Measurements from ENCODE around the gene THADA.
A peak's percentile ranks its signal among the peaks of the same experiment; 100 is the strongest.
"Not testable (repeated sequence)": the region's sequence is repeated elsewhere in the genome, so short reads cannot be mapped to it uniquely, and the experiment has no call there.

The THADA gene

GRCh38 chr2:43595603-43596412 lies at the start of gene THADA:
TSS of gene THADA (minus strand) at chr2:43596038. CDS start at chr2:43592392, 3,646 bp downstream.
- DNase-seq (ENCODE audit: low read depth in 2 of 2) = peak; percentile 98 to 99

GRCh38 chr2:43643680-43644079 lies 47.8 kb upstream of the THADA start:
- no peak for DNase-seq (ENCODE audit: low read depth in 2 of 2)

- no peak for DNase-seq (ENCODE audit: low read depth in 2 of 2)
These were observed 46.5 kb upstream of the THADA start for GRCh38 chr2:43642363-43642762.

- DNase-seq (ENCODE audit: low read depth in 2 of 2) = peak; percentile 82 to 90
These were observed 41.4 kb upstream of the THADA start, which contains the start of gene PLEKHH2 for GRCh38 chr2:43637030-43637803. TSS of gene PLEKHH2 (plus strand) at chr2:43637260. CDS start at chr2:43644674, 7,414 bp downstream.

GRCh38 chr2:43636621-43637020 lies 40.8 kb upstream of the THADA start:
- peak in 1 of 2 donors; percentile 2 for DNase-seq (ENCODE audit: low read depth in 2 of 2)

- DNase-seq (ENCODE audit: low read depth in 2 of 2) = not testable (repeated sequence)
These were observed 40.3 kb upstream of the THADA start for GRCh38 chr2:43636153-43636552.

GRCh38 chr2:43634604-43635306 lies 38.9 kb upstream of the THADA start:
- DNase-seq (ENCODE audit: low read depth in 2 of 2) = no peak

GRCh38 chr2:43631618-43632317 lies 35.9 kb upstream of the THADA start:
- no peak for DNase-seq (ENCODE audit: low read depth in 2 of 2)

GRCh38 chr2:43622931-43623451 lies 27.2 kb upstream of the THADA start:
- no peak for DNase-seq (ENCODE audit: low read depth in 2 of 2)

- no peak for DNase-seq (ENCODE audit: low read depth in 2 of 2)
These were observed 23.7 kb upstream of the THADA start for GRCh38 chr2:43619511-43619910.

- DNase-seq (ENCODE audit: low read depth in 2 of 2) = no peak
These were observed 21.3 kb upstream of the THADA start for GRCh38 chr2:43616967-43617680.

- DNase-seq (ENCODE audit: low read depth in 2 of 2) = no peak
These were observed 17.1 kb upstream of the THADA start for GRCh38 chr2:43612944-43613343.

GRCh38 chr2:43611987-43612894 lies 16.4 kb upstream of the THADA start:
- peak; percentile 48 to 70 for DNase-seq (ENCODE audit: low read depth in 2 of 2)

- no peak for DNase-seq (ENCODE audit: low read depth in 2 of 2)
These were observed 14.5 kb upstream of the THADA start for GRCh38 chr2:43610361-43610760.

GRCh38 chr2:43609290-43609918 lies 13.6 kb upstream of the THADA start:
- DNase-seq (ENCODE audit: low read depth in 2 of 2) = peak in 1 of 2 donors; percentile 16

- no peak for DNase-seq (ENCODE audit: low read depth in 2 of 2)
These were observed 10.0 kb upstream of the THADA start for GRCh38 chr2:43605851-43606250.

- no peak for DNase-seq (ENCODE audit: low read depth in 2 of 2)
These were observed 9.3 kb upstream of the THADA start for GRCh38 chr2:43605079-43605655.

GRCh38 chr2:43604674-43605073 lies 8.8 kb upstream of the THADA start:
- DNase-seq (ENCODE audit: low read depth in 2 of 2) = no peak

- not testable (repeated sequence) for DNase-seq (ENCODE audit: low read depth in 2 of 2)
These were observed 4.8 kb upstream of the THADA start for GRCh38 chr2:43600596-43600995.

Measured in stimulated activated CD4-positive, alpha-beta T cell treated with anti-CD3 and anti-CD28 coated beads, Interleukin-15, amount 100 ng/mL, for 48 hours (primary cell).